Nephron progenitor cell (in vitro differentiated cells): ENCODE data around the gene ALG9.

ENCODE experiments used
- DNase-seq: peaks from one replicate; pipeline ENCODE4 v3.0.0; 2021
- H3K27ac Mint-ChIP-seq: 2 replicates; pipeline ENCODE4 v1.8.0; 2021; ENCODE audit warnings: mild to moderate bottlenecking, moderate library complexity, mixed read lengths
- H3K27me3 Mint-ChIP-seq: 2 replicates; pipeline ENCODE4 v1.8.0; 2021; ENCODE audit warnings: mild to moderate bottlenecking, low read depth, mixed read lengths; ENCODE audit not compliant: poor library complexity
- H3K36me3 Mint-ChIP-seq: 2 replicates; pipeline ENCODE4 v1.8.0; 2021; ENCODE audit warnings: low read depth, mixed read lengths
- H3K4me1 Mint-ChIP-seq: 2 replicates; pipeline ENCODE4 v1.8.0; 2021; ENCODE audit warnings: mixed read lengths
- H3K4me3 Mint-ChIP-seq: 2 replicates; pipeline ENCODE4 v1.8.0; 2021; ENCODE audit warnings: mild to moderate bottlenecking, moderate library complexity, mixed read lengths
- H3K9me3 Mint-ChIP-seq: 2 replicates; pipeline ENCODE4 v1.8.0; 2021; ENCODE audit warnings: mild to moderate bottlenecking, moderate library complexity, mixed read lengths
- TF ChIP-seq, protein P1 (sequence below): fragments of 200-600 bp; sonication (generic); IDR thresholded peaks from 2 replicates; pipeline ENCODE4 v1.5.0; 2021; ENCODE audit warnings: antibody characterized with exemption

Gene ALG9, protein sequence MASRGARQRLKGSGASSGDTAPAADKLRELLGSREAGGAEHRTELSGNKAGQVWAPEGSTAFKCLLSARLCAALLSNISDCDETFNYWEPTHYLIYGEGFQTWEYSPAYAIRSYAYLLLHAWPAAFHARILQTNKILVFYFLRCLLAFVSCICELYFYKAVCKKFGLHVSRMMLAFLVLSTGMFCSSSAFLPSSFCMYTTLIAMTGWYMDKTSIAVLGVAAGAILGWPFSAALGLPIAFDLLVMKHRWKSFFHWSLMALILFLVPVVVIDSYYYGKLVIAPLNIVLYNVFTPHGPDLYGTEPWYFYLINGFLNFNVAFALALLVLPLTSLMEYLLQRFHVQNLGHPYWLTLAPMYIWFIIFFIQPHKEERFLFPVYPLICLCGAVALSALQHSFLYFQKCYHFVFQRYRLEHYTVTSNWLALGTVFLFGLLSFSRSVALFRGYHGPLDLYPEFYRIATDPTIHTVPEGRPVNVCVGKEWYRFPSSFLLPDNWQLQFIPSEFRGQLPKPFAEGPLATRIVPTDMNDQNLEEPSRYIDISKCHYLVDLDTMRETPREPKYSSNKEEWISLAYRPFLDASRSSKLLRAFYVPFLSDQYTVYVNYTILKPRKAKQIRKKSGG

DNA sequence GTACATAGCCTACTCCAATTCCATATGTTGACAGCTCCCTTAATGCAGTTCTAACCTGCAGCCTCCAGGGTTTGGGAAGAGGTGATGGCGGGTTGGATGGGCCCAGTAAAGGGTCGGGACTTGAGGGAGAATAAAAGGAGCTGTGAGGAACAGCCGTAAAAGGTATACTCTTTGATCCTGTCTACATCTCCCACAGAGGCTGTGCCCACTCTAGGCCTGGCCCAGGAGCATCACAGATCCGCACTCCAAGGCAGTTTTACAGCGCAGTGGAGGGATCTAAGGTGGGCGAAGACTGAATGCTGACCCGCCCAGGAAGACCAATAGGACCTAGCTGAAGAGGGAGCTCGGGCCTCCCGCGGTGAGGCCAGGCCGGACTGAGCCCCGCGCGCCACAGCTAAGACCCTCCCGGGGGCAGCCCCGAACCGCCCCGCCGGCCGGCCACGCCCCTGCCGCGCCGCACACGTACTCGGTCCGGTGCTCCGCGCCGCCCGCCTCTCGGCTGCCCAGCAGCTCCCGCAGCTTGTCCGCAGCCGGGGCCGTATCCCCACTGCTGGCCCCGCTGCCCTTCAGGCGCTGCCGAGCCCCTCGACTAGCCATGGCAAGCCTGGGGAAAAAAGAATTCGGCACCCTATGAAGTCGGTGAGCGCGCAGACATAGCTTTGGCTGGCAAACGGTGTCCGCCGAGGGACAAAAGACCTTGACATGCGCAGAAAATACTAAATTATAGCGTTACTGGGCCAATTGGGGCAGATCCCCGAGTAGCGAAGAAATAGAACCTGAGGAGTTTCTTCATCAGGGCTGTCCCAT is at the start of gene ALG9:
ALG9 (minus strand) TSS at position 696 of the 807 bp plus-strand sequence; CDS start at position 597, 99 bp downstream.
- Mint-ChIP-seq H3K4me3 (peak within 1 kb of the TSS; percentile 96), H3K4me1 (peaks cover 19% of the 10 kb centered on the region), H3K27me3 (no peaks in the 10 kb centered on the region), H3K36me3 (peaks cover 26% of the 10 kb centered on the region), H3K9me3 (no peaks in the 10 kb centered on the region), H3K27ac (peak within 1 kb of the TSS; percentile 46)
- TF ChIP-seq, protein P1, sequence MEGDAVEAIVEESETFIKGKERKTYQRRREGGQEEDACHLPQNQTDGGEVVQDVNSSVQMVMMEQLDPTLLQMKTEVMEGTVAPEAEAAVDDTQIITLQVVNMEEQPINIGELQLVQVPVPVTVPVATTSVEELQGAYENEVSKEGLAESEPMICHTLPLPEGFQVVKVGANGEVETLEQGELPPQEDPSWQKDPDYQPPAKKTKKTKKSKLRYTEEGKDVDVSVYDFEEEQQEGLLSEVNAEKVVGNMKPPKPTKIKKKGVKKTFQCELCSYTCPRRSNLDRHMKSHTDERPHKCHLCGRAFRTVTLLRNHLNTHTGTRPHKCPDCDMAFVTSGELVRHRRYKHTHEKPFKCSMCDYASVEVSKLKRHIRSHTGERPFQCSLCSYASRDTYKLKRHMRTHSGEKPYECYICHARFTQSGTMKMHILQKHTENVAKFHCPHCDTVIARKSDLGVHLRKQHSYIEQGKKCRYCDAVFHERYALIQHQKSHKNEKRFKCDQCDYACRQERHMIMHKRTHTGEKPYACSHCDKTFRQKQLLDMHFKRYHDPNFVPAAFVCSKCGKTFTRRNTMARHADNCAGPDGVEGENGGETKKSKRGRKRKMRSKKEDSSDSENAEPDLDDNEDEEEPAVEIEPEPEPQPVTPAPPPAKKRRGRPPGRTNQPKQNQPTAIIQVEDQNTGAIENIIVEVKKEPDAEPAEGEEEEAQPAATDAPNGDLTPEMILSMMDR: peak; percentile 20
- peak; percentile 86 for DNase-seq

DNA sequence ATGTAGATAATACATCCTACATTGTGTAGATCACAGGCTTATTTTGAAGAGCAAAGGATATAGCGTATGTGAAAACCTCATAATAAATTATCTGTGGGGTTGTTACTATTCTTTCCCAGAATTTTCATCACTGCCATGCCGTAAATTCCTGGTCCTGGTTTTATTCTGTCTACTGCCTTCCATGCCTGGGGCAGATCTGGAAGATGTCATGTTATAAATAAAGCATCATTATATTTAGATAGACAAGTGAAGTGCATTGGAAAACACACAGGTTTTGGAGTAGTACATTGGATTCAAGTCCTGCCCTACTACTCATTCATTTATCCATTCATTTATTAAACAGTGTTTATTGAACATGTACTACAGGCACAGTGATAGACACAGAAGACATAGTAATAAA is 49.5 kb upstream of the ALG9 start:
- no peaks in the 10 kb centered on the region for H3K36me3 Mint-ChIP-seq
- no peaks in the 10 kb centered on the region for H3K9me3 Mint-ChIP-seq
- peaks cover 51% of the 10 kb centered on the region for H3K4me1 Mint-ChIP-seq

DNA sequence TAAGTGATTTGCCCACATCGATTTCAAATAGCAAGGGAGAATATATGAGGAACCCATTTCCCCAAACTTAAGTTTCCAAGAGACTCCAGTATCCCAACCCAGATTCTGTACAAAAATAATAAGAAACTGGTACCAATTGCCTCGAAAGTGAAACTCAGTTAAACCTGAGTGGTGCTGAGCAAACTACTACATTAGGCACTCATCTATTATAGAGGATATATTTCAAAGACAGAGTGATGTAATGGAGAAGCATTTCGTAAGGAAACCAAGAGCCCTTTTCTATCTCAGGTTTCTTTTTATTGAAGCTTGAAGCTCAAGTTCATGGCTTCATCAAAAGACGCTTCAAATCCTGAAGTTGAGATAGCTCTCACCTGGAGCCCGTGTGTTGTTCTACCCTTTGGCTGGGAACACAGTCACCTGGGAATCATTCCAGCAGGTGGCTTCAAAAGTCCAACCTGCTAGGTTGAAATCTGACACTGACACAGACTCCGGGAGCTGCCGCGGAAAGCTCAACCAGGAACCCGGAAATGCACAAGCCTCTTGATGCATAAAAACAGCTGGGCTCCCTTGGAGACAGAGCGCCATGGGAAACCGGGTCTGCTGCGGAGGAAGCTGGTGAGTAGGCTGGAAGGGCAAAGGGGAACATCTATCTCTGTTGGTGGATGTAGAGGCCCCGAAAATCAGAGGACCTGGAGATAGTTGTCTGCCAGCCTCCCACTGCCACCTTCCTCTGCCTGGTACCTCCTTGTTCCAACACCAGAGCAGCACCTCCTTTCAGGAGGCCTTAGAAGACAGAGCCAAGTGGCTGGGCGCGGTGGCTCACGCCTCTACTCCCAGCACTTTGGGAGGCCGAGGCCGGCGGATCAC is 47.2 kb upstream of the ALG9 start, which contains the start of gene C11orf52:
C11orf52 (plus strand) TSS at position 524 of the 867 bp plus-strand sequence; CDS start at position 584, 60 bp downstream.
- DNase-seq: peak; percentile 57
- peaks cover 35% of the 10 kb centered on the region for H3K4me1 Mint-ChIP-seq
- no peak within 1 kb of the TSS for H3K4me3 Mint-ChIP-seq
- H3K36me3 Mint-ChIP-seq: no peaks in the 10 kb centered on the region
- H3K27ac Mint-ChIP-seq: no peak within 1 kb of the TSS
- no peaks in the 10 kb centered on the region for H3K9me3 Mint-ChIP-seq
- H3K27me3 Mint-ChIP-seq: peaks cover 24% of the 10 kb centered on the region
- TF ChIP-seq, protein P1: no peak

More for the DNA sequence above, 49.5 kb upstream of the ALG9 start:
- no peak overlapping the region for H3K27ac Mint-ChIP-seq
- no peak overlapping the region for H3K4me3 Mint-ChIP-seq
- no peak for DNase-seq
- TF ChIP-seq, protein P1: no peak
- H3K27me3 Mint-ChIP-seq: peaks cover 17% of the 10 kb centered on the region

DNA sequence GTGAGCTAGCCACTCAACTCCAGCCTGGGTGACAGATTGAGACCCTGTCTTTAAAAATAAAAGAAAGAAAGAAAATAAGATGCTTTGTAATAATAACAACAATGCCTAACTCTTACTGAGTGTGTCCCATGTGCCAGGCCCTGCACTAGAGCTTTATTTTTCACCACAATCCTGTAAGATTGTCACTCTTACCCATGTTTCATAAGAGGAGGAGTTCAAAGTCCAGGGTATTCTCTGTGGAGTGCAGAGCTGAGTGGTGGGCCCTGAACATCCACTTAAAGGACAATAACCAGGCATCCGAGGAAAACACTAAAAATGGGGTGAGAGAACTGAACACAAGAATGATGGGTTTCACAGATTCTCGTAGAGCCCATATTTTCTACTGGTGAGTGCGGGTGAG is 46.4 kb upstream of the ALG9 start:
- Mint-ChIP-seq H3K36me3 (no peaks in the 10 kb centered on the region), H3K9me3 (no peaks in the 10 kb centered on the region), H3K27ac (no peak overlapping the region), H3K4me3 (no peak overlapping the region), H3K27me3 (peaks cover 24% of the 10 kb centered on the region), H3K4me1 (peaks cover 35% of the 10 kb centered on the region)
- TF ChIP-seq, protein P1: no peak
- DNase-seq: no peak

DNA sequence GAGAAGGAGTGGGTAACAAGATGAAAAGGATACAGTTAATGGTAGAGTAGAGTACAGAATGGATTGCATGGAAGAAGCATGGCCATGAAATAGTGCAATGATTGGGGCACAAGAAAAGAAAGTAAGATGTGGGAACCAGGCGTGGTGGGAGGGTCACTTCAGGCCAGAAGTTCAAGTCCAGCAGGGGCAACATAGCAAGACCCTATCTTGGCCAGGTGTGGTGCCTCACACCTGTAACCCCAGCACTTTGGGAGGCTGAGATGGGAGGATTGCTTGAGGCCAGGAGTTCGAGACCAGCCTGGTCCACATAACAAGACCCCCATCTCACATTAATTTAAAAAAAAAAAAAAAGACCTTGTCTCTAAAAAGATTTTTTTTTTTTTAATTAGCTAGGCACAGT is 45.9 kb upstream of the ALG9 start:
- Mint-ChIP-seq H3K4me3 (no peak overlapping the region), H3K4me1 (peaks cover 34% of the 10 kb centered on the region), H3K36me3 (no peaks in the 10 kb centered on the region), H3K9me3 (no peaks in the 10 kb centered on the region), H3K27me3 (peaks cover 24% of the 10 kb centered on the region), H3K27ac (no peak overlapping the region)
- DNase-seq: no peak
- TF ChIP-seq, protein P1: no peak
